GM23248 (cell line): ENCODE results near the gene ZNF99.
"Not testable (repeated sequence)": the region's sequence is repeated elsewhere in the genome, so short reads cannot be mapped to it uniquely, and the experiment has no call there.

Experiments used
- EZH2 ChIP-seq: fragments of 200-600 bp; sonication (generic); IDR thresholded peaks from 2 replicates; pipeline ENCODE4 v1.6.1; 2018; ENCODE audit warnings: antibody characterized with exemption, mild to moderate bottlenecking; ENCODE audit not compliant: insufficient read depth, poor library complexity, severe bottlenecking
- EZH2phosphoT487 ChIP-seq: fragments of 200-600 bp; sonication (generic); IDR thresholded peaks from 2 replicates; pipeline ENCODE4 v1.6.1; 2018; ENCODE audit warnings: antibody characterized with exemption, moderate library complexity, mild to moderate bottlenecking, low read depth; ENCODE audit not compliant: insufficient read depth

- TF ChIP-seq EZH2, EZH2phosphoT487: not testable (repeated sequence)
These were observed 81.3 kb downstream of the ZNF99 start for GRCh38 chr19:22702661-22703060.
